ENCODE measurements around the gene PLA2G12A.

Gene PLA2G12A

GRCh38 chr4:109729117-109729717, 653 bp downstream of the PLA2G12A start:
- DNase-seq (ENCODE audit: low read depth in 2 of 3, low spot score in 2 of 3) = peak in 1 of 3 experiments; percentile 4

DNA sequence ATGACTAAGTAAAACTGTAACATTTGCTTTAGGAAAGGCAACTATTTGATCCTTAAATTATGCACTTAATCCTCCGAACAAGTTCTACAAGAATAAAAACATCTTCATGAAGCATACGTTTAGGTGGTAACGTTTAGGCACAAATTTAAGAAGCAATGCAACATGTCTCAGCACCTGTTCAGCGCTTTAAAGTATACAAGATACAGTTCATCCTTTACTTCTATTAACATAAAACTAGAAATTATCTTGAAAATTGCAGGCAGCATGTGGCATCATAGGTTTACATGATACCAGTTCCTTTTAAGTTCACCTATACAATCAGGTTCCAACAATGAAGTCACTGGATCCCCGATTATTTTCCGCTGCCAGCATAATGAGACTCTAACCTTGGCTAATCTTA, 1.5 kb downstream of the PLA2G12A start:
- DNase-seq (ENCODE audit: low read depth in 2 of 3, low spot score in 2 of 3) = no peak

DNA sequence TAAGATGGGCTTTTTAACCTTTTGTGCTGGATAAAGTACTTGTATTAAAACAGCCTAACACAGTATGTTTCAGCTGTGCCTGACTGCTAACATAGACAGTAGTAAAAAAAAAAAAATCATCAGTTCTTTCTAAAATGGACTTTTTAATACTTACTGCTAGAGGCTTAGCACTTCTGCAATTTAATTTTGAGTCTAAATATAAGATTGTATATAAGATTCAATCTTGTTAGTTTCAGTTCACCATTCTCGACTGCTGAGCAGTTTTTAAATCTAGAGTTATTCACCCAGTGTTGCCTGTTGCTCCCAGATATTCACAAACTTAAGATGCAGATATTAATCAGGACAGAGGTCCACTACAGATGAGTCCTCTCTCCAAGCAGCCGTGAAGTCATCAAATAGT, 6.8 kb downstream of the PLA2G12A start:
- DNase-seq (ENCODE audit: low read depth in 2 of 3, low spot score in 2 of 3) = no peak

DNA sequence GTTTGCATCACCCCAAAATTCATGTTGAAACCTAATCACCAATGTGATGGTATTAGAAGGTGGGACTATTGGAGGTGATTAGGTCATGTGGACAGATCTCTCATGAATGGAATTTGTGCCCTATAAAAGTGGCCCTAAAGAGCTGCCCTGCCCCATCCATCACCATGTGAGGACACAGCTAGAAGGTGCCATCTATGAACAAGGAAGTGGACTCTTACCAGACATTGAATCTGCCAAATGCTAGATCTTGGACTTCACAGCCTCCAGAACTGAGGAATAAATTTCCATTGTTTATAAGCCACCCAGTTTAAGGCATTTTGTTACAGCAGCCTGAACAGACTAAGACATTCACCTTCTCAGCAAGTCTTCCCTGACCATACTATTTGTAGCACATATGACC, 7.5 kb downstream of the PLA2G12A start:
- DNase-seq (ENCODE audit: low read depth in 2 of 3, low spot score in 2 of 3) = no peak

- no peak for DNase-seq (ENCODE audit: low read depth in 2 of 3, low spot score in 2 of 3)
Measured at GRCh38 chr4:109721033-109721432, 8.8 kb downstream of the PLA2G12A start.

GRCh38 chr4:109719604-109720003, 10.3 kb downstream of the PLA2G12A start:
- DNase-seq (ENCODE audit: low read depth in 2 of 3, low spot score in 2 of 3) = no peak

- DNase-seq (ENCODE audit: low read depth in 2 of 3, low spot score in 2 of 3) = no peak
Measured at GRCh38 chr4:109718759-109719158, 11.1 kb downstream of the PLA2G12A start.

DNA sequence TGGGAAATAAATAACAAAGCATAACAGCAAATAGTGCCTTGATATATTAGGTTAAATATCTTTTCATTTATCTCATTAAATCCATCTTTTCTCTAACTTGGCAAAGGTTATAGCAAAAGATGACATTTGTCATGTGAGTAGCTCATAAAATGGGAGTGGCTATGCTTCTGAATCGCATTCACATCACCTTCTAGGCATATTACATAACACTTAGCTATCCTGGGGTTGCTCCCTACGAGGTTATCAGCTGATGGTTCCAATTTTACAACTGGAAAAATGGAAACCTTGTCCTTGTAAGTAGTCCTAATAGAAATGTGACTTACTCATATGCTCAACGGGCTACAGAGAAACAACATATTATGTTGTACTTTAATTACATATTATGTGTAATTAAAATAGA, 16.4 kb downstream of the PLA2G12A start:
- DNase-seq (ENCODE audit: low read depth in 2 of 3, low spot score in 2 of 3) = no peak

- DNase-seq (ENCODE audit: low read depth in 2 of 3, low spot score in 2 of 3) = no peak
Measured at GRCh38 chr4:109708990-109709389, 20.9 kb downstream of the PLA2G12A start.

DNA sequence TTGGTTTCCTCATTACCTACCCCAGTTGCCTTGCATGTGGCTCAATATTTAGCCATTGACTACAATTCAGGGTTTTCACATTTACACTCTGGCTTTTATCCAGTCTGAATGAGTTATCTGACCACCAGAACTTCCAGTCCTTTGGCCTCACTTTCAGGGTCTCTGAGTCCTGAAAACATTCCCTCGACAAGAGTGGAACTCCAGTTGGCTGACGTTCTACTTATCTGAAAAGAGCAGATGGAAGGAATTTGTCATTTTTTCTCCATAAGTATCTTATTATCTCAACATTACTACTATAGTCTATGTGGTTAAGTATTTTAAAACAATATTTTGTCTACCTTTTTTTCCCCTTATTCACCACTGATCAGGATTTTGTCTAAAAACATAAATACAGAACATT, 21.4 kb downstream of the PLA2G12A start:
- no peak for DNase-seq (ENCODE audit: low read depth in 2 of 3, low spot score in 2 of 3)

DNA sequence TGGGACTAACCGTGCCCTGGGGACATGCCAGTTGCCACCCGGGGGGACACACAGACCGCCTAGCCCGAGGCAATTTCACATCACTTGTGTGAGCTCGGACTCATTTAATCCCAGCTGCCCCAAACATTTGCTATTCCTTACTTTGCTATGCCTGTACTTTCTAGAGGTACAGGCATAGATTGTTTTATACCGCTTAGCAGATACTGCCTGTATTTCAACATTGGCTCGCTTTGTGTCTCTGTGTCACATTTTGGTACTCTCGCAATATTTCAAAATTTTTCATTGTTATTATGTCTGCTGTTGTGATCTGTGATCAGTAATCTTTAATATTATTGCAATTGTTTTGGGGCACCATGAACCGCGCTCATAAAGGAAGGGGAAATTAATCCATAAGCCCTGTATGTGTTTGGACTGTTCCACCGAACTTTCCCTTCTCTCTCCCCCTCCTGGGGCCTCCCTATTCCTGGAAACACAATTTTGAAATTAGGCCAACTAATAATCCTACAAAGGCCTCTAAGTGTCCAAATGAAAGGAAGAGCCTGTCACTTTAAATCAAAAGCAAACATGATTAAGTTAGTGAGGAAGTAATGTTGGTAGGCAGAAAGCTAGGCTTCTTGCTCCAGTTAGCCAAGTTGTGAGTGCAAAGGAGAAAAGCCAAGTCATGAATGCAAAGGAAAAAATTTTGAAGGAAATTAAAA, 26.1 kb downstream of the PLA2G12A start:
- DNase-seq (ENCODE audit: low read depth in 2 of 3, low spot score in 2 of 3) = no peak

DNA sequence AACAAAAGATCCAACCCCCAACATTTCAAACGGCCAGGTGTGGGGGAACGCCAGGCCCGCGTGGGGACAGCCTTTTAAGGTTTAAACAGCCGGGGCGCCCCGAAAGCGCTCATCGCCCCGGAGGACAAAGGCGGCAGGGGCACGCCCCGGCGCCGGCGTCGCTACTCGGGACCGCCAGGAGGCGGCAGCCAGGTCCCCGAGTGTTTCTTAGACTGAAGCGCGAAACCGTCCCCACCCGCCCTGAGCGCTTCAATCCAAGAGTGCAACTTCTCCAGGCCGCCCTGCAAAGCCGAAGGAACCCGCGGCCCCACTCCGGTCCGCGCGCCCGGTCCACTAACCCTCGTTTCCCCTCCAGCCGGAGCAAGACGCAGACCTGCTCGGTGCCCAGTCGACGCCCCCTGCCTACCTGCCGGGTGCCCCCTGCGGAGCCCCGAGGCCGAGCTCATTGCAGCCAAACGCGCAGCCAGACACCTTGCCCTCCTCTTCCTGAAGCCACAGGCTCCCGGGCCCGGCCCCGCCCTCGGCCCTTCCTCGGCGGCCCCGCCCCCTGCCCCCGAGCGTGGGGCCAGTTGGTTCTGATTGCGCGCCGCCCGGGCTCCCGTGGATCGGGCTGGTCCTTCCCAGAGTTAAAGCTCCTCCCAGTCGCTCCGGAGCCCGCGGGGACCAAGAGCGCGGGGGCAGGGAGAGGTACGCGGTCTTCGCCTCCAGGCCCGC, 26.8 kb downstream of the PLA2G12A start, which contains the start of gene CASP6:
Gene CASP6 (minus strand): TSS at position 496 of the 714 bp plus-strand sequence. CDS start 50 bp downstream, at position 446.
- DNase-seq (ENCODE audit: low read depth in 2 of 3, low spot score in 2 of 3) = peak; percentile 24 to 46 (median 43)

GRCh38 chr4:109701566-109702410, 28.1 kb downstream of the PLA2G12A start:
- no peak for DNase-seq (ENCODE audit: low read depth in 2 of 3, low spot score in 2 of 3)

GRCh38 chr4:109699553-109700225, 30.2 kb downstream of the PLA2G12A start:
- DNase-seq (ENCODE audit: low read depth in 2 of 3, low spot score in 2 of 3) = no peak

- DNase-seq (ENCODE audit: low read depth in 2 of 3, low spot score in 2 of 3) = no peak
Measured at GRCh38 chr4:109698656-109699055, 31.2 kb downstream of the PLA2G12A start.

DNA sequence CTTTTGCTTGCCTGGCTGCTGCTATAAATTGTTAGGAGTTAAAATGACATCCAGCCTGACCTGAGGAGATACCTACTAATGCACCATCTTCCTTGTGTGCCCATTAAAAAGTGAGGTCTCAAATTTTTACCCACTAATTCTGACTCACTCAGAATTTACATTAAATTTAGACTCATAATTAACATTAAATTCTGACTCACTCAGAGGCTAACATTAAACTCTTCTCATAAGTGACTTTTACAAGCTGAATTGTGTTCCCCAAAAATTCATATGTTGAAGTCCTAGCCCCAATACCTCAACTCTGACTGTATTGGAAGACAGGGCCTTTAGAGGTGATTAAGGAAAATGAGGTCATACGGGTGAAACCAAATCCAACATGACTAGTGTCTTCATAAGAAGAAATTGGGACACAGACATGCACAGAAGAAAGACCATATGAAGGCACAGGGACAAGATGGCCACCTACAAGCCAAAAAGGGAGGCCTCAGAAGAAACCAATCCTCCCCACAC, 38.4 kb downstream of the PLA2G12A start:
- DNase-seq (ENCODE audit: low read depth in 2 of 3, low spot score in 2 of 3) = no peak

GRCh38 chr4:109690690-109691410, 39.0 kb downstream of the PLA2G12A start:
- DNase-seq (ENCODE audit: low read depth in 2 of 3, low spot score in 2 of 3) = no peak

DNA sequence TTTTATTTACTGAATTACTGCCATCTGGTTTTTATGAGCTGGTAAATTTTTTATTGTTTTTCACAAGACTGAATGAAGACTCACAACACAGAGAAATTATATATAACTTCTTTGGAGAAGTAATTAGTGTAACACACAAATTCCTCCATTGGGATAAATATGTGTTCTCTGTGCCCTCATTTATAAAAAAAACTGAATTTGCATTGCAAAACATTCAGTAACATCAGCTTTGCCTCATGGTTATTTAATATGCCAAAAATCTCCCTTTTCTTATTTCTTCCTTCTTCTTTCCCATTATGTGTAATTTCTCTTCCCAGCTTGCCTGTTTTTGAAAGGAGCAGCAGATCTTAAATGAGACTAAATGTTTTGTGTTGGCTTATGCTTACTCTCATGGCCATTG, 45.1 kb downstream of the PLA2G12A start:
- DNase-seq (ENCODE audit: low read depth in 2 of 3, low spot score in 2 of 3) = no peak

- DNase-seq (ENCODE audit: low read depth in 2 of 3, low spot score in 2 of 3) = no peak
Measured at GRCh38 chr4:109683621-109684253, 46.1 kb downstream of the PLA2G12A start.
